Stimulated activated CD8-positive, alpha-beta memory T cell treated with anti-CD3 and anti-CD28 coated beads, Interleukin-2, amount 100 ng/mL, for 1 hour (primary cell): ENCODE measurements around the gene GRIK4.

Experiments
- DNase-seq, 2 donors: peaks; one replicate each; pipeline ENCODE4 v3.0.0-alpha.2; 2020; ENCODE audit warnings: low read depth in 2 of 2

GRIK4 gene

GRCh38 chr11:120675171-120675570 is 163.6 kb downstream of the GRIK4 start:
- no peak for DNase-seq

- DNase-seq, result no peak
Observed at GRCh38 chr11:120676991-120677390, 165.4 kb downstream of the GRIK4 start.

GRCh38 chr11:120680322-120680721 is 168.8 kb downstream of the GRIK4 start:
- no peak for DNase-seq

- no peak for DNase-seq
Observed at GRCh38 chr11:120681434-120682331, 170.1 kb downstream of the GRIK4 start.

GRCh38 chr11:120682332-120682649 is 170.7 kb downstream of the GRIK4 start:
- no peak for DNase-seq

- DNase-seq, result no peak
Observed at GRCh38 chr11:120682866-120683265, 171.3 kb downstream of the GRIK4 start.

GRCh38 chr11:120686516-120686915 is 175.0 kb downstream of the GRIK4 start:
- DNase-seq, result no peak

- DNase-seq, result no peak
Observed at GRCh38 chr11:120688163-120688562, 176.6 kb downstream of the GRIK4 start.

- DNase-seq, result no peak
Observed at GRCh38 chr11:120689596-120690275, 178.2 kb downstream of the GRIK4 start.

GRCh38 chr11:120690406-120690805 is 178.9 kb downstream of the GRIK4 start:
- no peak for DNase-seq

GRCh38 chr11:120694726-120695125 is 183.2 kb downstream of the GRIK4 start:
- DNase-seq, result no peak

GRCh38 chr11:120695426-120695825 is 183.9 kb downstream of the GRIK4 start:
- no peak for DNase-seq

- DNase-seq, result no peak
Observed at GRCh38 chr11:120695939-120696338, 184.4 kb downstream of the GRIK4 start.

GRCh38 chr11:120696597-120697218 is 185.2 kb downstream of the GRIK4 start:
- no peak for DNase-seq

- DNase-seq, result no peak
Observed at GRCh38 chr11:120698918-120699317, 187.4 kb downstream of the GRIK4 start.

- DNase-seq, result no peak
Observed at GRCh38 chr11:120702656-120703055, 191.1 kb downstream of the GRIK4 start.

GRCh38 chr11:120703358-120704152 is 192.0 kb downstream of the GRIK4 start:
- no peak for DNase-seq

- no peak for DNase-seq
Observed at GRCh38 chr11:120704256-120704750, 192.8 kb downstream of the GRIK4 start.

GRCh38 chr11:120706257-120706656 is 194.7 kb downstream of the GRIK4 start:
- no peak for DNase-seq

- no peak for DNase-seq
Observed at GRCh38 chr11:120707098-120707497, 195.6 kb downstream of the GRIK4 start.

- DNase-seq, result no peak
Observed at GRCh38 chr11:120707663-120708062, 196.1 kb downstream of the GRIK4 start.
